Ramos (cell line): Measurements from ENCODE around the gene DGKD.

Experiments used
- in situ Hi-C: fragments of 300-500 bp; cut with MboI; formaldehyde crosslinking; loops from one replicate; pipeline ENCODE4 v1.14.3; 2022; ENCODE audit warnings: low sequenced_read_pairs; ENCODE audit not compliant: unreplicated experiment

Gene DGKD

DNA sequence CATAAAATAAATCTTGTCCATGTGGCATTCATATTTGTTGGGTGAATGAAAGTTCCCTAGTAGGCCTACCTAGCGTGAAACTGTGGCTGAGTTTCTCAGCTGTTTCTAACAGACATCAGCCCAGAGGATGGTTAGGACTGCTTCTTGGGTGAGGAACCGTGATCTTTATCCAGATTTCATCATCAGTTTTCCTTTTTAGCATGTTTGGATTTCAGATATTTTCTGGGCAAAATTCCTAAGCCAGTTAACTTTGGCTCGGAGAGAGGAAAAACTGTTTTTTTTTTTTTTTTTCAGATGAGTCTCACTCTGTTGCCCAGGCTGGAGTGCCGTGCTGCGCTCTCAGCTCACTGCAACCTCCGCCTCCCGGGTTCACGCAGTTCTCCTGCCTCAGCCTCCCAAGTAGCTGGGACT, 53.5 kb downstream of the DGKD start:
- in situ Hi-C loops: no loop called here

DNA sequence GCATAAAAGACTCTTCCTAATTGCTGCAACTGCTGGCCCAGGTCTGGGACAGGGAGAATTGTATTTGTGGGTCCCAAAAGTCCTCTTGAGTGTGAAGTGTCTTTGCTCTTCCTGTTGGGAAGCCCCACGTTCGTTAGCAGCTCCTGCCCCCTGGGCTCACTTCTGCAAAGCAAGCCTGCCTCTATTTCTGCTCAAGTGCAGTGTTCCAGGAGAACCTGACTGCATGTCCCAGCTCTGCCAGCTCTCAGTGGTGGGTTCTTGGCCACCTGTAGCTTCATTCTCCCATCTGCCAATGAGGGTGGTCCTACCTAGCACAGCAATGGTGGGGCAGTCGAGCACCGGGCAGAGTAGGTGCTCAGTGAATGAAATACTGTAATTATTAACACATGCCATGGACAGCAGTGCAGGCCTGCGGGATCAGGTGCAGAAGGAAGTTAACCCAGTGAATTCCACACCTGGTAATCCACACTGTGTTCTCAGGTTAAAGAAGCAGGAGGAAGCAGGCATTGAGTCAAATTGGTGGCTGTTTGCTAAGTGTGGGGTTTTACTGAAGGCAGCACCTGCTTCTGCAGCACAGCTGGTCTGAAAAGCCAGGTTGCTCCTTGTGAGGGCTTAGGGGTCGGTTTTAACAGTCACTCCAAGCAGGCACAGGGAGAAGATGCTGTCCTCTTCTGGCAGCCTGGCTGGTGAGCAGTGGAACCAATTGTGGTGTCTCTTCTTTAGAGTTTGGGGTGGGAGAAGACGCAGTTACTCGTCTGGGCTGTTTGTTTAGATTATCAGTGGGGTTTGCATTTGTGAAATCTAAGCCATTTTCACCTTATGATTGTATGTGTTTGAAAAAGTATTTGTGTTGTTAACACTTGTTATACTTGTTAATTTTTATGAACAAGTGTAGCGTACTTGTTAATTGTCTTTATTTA, 54.3 kb downstream of the DGKD start:
- in situ Hi-C loops: no loop called here

DNA sequence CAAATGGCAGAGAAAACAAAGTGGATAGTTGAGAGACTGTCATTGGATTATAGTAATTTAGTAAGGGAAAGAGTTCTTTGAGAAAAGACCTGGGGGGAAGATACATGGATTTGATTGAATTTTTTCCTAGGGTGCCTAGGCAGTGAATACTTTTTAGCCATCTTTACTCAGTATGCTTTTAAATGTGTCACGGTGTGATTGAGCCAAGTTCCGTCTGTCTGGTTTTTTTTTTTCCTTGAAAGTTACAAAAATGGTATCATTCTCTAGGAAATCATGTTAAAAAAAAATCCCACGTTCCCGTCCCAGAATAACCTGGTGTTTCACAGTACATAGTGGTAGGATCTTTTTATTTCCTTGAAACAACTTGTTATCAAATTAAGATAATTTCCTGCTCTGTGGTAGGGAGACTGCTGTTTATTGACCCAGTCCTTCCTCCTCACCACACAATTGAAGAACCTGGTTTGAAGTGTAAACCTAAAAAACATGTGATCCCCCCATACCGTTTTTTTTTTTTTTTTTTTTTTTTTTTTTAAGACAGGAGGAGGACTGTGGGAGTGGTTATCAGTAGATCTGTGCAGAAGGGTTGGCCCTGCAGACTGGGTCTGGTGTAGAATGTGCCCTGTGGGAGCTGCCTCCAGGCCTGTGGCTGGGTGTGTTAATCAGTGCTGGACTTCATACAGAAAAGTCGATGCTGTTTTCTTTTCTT, 55.1 kb downstream of the DGKD start:
- in situ Hi-C loops: no loop called here

DNA sequence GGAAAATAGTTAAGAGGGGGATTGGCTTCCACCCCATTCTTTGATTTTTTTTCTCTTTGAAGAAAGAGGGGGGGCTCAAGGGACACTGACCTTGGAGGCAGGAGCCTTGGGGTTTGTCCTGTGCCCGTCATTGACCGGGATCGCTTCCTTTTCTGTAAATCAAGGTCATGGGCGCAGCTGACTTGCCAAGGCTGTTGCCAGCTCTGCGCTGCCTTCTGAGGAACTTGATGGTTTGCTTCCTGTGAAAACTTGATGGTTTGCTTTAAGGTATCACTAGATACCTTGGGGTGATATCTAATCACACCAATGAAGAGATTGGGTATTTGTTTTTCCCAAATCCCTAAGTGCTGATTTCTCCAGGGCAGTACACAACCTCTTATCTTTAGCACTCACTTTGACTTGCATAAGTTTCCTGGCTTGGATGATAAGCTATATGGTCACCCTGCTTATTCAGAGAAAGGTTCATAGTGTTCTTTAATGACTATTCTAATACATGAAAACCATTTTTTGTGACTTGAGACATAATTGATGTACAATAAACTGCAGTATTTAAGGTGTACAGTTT, 56.0 kb downstream of the DGKD start:
- in situ Hi-C loops: no loop called here

DNA sequence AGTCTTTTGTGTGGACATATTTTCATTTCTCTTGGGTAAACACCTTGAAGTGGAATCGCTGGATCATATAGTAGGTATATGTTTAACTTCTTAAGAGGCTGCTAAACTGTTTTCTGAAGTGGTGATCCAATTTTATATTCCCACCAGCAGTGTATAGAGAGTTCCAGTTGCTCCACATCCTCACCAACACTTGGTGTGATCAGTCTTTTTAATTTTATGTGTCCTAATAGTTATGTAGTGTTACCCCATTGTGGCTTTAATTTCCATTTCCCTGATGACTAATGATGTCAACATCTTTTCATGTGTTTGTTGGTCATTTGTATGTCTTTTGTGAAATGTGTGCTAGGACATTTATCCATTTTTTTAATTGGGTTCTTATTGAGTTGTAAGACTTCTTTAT, 56.9 kb downstream of the DGKD start:
- in situ Hi-C loops: no loop called here

DNA sequence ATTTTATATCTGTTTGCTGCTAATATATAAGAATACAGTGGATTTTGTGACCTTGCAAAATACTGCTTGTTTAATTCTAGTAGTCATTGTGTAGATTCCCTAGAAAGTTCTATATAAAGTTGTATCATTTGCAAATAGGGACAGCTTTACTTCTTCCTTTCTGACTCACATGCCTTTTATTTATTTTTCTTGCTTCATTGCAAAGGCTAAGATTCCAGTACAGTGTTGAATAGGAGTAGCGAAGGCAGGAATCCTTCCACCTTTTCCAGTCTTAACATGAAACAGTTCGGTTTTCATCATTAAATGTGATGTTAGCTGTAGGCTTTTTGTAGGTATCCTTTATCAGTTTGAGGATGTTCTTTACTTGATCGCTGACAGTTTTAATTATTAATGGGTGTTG, 58.1 kb downstream of the DGKD start:
- in situ Hi-C loops: no loop called here

DNA sequence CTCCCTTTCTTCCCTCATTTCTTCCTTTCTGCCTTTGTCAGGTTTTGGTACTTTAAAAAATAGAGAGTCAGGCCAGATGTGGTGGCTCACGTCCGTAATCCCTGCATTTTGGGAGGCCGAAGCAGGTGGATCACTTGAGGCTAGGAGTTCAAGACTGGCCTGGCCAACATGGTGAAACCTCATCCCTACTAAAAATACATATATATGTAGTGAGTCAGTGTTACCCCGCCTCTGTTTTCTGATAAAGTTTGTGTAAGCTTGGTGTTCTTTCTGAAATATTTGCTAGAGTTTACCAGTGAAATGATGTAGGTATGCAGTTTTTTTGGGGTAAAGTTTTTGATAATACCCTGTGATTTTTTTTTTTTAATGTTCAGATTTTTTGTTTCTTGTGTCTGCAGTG, 58.8 kb downstream of the DGKD start:
- in situ Hi-C loops: no loop called here

DNA sequence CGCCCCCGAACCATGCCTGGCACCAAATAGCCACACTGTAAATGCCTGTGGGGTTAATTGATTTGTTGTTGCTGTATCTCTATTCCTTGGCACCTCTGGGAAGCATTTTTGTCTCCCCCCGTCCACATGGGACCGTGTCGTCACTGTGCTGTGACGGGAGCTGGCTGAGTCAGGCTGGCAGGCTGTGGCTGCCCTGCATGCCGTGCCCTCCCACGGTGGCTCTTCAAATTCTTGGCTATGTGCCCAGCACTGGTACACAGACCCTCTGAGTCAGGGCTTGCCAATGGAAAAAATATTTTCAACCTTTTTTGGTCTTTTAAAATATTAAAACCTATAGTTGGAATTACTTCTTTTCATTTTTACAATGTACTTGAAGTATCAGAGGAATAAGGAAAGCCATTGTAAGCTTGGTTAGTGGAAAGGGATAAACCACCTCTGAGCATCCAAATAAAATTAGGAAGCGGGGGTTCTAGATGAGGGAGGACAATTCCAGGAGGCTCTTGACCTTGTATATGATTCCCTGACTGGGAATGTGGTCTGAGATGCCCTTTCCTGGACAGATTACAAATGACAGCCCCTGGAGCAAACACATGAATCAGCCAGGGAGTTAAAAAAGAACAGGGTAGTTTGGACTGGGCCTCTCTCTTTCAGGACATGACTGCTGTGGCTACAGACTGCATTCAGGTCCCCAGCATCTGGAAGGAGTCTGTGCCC, 59.4 kb downstream of the DGKD start:
- in situ Hi-C loops: no loop called here

DNA sequence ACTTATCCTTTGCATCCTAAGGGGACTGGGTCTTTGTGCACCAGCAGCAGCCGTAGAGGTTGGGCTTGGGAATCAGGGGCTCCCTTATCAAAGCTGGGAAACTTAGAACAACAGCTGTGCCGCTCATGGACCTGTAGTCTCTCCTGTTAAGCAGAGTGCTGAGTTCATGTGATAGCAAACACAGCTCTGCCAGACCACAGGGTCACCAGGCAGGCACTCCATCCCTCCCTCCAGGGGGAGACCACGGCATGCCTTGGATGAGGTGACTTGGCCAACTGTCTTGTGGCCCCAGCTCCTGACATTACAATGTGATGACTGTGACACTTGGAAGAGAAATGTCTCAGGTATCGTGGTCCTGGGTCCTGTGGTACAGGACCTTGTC, 60.0 kb downstream of the DGKD start:
- in situ Hi-C loops: no loop called here

DNA sequence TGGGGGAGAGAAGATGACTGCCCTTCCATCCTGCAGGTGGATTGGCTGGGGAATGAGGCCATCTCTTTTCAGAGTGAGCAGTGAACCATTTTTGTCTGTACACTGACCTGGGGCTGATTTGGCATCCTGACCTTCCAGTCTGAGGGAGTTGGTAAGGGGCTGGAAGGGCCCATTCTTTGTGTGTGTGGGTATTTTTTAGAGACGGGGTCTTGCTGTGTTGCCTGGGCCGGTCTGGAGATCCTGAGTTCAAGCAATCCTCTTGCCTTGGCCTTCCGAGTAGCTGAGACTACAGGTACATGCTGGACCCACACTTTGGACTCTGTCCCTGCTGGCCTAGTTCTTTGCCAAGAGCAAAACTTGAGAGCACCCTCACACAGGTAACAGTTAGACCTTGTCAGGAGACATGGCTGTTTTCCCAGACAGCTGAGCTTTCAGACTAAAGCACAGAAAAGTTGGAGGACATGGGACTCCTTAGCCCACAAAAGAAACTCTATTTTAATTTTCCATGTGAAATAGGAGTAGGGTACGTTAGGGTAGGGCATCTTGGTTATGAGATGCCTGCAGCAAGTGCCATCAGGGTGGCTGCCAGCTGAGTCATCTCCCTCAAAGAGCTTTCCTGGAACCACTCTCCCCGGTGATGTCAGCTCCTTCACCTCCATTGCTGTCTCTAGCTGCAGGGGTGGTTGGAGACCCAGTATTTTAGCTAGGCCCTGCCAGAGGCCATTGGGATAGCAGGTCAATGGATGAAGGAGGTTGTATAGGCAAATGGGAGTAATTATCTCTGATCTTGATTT, 60.7 kb downstream of the DGKD start:
- in situ Hi-C loops: no loop called here

DNA sequence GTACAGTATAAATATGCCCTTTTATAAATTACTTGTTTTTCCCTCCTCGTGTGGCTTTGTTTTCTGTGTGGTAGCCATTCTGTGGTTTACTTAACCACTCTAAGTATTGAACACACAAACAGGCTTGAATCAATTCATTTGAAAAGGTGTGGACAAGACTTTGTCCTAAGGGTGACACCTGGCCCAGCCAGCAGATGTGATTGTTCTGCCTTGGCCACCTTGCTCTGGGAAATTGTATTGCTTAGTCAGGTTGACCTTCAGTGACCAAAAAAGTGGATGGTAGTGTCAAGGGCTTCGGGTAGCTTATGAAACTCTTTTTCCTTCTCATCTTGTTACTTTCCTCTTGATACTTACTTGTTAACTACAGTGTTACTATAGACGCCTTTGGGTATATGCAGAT, 61.9 kb downstream of the DGKD start:
- in situ Hi-C loops: no loop called here

DNA sequence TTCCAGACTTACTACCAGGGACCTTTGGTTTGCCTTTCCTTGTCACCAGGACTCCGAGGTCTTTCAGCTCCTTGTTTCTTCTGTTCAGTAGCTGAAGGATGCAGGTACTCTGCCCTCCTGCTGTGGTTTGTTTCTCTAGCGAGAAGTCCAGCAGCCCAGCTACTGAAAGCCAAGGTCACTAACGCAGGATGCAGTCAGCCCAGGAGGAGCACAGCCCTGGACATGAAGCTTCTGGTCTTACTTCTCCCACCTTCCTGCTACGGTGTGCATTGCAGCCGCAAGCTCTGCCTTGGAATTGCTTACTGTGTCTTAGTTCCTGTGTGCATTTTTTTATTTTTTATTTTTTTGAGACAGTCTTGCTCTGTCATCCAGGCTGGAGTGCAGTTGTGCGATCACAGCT, 62.4 kb downstream of the DGKD start:
- in situ Hi-C loops: no loop called here

DNA sequence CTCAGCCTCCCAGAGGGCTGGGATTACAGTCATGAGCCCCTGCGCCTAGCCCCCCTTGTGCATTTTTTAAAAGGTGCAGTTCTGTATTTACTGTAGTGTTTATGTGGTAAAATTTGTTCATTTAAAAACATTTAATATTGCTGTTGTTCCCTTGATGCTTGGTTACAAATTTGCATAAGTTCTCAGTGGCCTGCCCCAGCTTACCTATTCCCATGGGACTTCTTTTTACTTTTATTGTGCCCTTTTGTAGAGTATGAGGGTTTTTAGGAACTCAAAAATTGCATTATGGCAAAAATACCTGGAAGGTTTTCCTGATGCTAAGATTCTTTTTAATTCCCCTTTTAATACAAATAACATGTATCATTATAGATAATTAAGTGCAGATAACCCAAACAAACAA, 63.0 kb downstream of the DGKD start:
- in situ Hi-C loops: no loop called here

DNA sequence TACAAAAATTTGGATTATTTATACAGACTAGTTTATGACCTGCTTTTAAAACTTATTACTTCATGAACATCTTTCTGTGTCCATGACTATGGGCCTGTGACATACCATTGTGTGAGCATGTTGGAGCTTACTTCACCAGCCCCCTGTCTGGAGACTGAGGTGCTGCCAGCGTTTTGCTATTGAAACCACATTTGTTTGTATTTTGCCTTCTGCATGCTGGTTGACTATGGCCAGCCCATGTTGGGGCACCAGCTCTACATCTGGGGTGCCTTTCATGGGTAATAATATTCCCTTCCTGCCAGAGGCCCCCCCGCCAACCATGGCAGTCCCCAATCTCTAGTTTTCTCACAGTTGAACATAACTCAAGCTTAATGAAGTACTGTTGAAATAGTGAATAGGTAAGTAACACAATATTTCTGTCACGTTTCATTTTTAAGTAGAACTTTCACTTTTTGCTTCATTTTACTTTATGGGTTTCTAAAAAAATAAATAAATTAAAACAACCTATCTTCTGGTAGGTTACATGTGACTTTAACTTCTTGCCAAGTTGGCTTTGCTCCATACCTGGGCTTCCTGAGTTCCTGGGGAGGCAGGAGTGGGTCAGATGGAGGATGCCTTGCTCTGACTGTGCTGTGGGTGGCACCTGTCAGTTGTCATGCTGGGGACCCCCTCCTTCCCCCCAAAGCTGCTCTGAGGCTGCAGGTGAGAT, 63.9 kb downstream of the DGKD start:
- in situ Hi-C loops: no loop called here

DNA sequence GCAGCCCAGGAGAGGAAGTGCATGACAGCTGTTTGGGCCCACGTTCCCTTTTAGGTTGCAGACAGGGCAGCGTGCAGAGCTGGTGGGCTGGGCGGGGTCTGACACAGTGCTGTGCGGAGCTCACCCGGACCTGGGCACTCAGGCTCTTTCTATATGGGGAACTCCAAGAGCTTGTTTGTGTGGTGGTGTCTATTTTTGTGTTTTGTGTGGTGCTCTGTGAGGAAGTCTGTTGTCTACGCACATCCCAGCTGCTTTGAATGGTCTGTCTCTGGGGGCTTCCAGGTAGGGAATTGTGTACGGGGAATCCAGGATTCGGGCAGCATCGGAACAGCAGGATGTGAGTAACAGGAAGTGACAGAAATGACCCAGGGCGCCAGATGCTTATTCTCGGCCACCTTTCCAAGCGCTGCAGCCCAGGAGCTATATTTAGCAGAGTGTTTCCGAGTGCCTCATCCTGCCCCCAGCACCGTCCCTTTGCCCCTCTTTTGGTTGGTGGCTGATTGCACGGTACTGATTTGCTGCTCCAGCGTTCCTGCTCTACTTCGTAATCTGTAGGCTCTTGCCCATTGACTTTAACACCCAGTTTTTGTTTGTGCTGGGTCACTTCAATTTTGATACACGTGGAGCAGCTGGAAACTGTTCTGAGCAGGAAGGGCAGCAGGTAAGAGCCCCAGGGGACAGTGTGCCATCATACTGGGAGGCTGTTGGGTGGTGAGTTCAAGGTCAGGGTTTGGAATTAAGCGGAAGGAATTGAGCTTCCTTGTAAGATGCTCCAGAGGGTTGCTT, 64.7 kb downstream of the DGKD start:
- in situ Hi-C loops: no loop called here

DNA sequence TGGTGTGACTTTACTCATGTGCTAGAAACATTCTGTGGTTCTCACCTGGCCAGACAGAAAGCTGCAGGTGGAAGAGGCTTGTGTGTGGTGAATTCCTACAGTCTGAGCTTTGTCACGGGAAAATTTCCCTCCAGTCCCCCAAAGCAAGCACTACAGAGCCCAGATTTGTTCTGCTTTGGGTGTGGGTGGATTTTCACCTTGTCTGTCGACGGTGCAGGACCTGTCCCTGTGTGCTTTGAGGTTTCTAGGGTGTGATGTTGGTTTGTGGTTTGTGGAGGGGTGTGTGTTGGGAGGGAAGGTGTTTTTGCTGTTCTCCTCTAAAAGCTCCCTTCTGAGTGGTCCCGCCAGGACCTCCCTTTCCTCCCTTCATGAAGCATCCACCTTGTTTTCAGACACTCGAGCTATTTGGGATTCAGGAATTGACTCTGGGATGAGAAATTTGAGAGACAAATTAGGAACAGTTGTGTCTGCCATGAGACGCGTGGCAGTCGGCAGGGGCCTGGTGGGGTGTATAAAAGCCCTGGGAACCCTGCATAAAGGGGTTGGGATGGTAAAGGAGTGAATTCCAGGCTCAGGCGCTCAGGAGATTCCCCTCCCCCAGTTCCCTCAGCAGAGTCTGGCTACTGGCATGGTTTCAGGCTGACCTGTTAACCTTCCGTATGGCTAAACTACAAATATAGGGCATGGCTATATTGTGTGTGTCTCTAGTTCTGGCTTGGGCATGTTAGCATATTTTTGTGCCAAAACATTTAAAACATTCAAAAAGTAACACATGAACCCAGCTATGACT, 65.5 kb downstream of the DGKD start:
- in situ Hi-C loops: no loop called here

DNA sequence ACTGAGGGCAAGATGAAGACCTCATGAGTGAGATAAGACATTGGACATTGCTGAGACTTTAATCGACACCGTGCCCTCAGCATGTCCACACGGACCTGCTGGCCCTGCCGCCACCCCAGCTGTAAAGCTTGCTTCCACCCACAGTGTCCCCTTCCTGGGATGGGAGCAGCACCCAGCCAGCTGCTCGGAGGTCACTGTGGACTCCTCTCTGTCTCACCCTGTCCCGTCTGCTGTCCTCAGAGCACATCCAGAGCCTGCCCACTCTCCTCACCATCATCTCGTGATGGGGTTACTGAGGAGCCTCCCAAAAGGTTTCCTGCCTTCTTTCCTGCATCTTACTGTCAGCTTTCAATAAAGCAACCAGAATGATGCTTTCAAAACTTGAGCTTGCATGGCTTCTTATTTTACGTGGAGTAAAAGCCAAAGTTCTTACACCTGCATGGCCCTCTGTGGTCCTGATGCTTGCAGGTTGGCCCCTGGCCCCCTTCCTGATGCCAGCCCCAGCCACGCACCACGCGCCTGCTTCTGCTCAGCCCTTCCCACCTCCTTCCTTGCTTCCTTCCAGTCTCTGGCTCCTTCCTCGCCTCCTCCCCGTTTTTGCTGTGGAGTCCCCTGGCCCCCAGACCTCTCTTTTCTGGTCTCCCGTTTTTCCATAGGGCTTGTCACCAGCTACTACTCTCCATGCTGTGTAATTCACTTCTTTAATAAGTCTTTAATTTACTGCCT, 67.0 kb downstream of the DGKD start:
- in situ Hi-C loops: no loop called here
